Choroid plexus epithelial cell (primary cell): ENCODE data around the gene ULK4.

Experiments
- DNase-seq: peaks from one replicate; pipeline ENCODE4 v3.0.0-alpha.2; 2010; ENCODE audit warnings: low read depth
- H3K4me3 ChIP-seq: 2 replicates; pipeline ENCODE4 v1.5.1; 2011; ENCODE audit warnings: low read depth, mild to moderate bottlenecking, control low read depth, low read length, moderate library complexity
- TF ChIP-seq, protein P1 (sequence below): conservative IDR thresholded peaks from 2 replicates; pipeline ENCODE4 v1.5.1; 2011; ENCODE audit warnings: low read depth, mild to moderate bottlenecking, control low read depth, inconsistent platforms, low read length, moderate library complexity

Gene ULK4

DNA sequence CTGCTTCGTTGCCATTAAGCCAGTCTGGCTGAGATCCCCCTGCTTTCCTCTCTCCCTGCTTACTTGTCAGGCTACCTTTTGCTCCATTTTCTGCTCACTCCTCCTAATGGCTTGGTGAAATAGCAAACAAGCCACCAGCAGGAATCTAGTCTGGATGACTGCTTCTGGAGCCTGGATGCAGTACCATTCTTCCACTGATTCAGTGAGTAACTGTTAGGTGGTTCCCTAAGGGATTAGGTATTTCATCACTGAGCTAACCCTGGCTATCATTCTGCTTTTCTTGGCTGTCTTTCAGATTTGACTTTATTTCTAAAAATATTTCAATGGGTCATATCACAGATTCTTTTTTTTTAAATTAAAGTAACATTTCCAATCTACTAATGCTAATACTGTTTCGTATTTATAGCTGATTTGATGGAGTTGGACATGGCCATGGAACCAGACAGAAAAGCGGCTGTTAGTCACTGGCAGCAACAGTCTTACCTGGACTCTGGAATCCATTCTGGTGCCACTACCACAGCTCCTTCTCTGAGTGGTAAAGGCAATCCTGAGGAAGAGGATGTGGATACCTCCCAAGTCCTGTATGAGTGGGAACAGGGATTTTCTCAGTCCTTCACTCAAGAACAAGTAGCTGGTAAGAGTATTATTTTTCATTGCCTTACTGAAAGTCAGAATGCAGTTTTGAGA lies 737.6 kb downstream of the ULK4 start:
- no peak overlapping the region for H3K4me3 ChIP-seq
- TF ChIP-seq, protein P1, sequence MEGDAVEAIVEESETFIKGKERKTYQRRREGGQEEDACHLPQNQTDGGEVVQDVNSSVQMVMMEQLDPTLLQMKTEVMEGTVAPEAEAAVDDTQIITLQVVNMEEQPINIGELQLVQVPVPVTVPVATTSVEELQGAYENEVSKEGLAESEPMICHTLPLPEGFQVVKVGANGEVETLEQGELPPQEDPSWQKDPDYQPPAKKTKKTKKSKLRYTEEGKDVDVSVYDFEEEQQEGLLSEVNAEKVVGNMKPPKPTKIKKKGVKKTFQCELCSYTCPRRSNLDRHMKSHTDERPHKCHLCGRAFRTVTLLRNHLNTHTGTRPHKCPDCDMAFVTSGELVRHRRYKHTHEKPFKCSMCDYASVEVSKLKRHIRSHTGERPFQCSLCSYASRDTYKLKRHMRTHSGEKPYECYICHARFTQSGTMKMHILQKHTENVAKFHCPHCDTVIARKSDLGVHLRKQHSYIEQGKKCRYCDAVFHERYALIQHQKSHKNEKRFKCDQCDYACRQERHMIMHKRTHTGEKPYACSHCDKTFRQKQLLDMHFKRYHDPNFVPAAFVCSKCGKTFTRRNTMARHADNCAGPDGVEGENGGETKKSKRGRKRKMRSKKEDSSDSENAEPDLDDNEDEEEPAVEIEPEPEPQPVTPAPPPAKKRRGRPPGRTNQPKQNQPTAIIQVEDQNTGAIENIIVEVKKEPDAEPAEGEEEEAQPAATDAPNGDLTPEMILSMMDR: peak; percentile 29
- DNase-seq: peak; percentile 93

DNA sequence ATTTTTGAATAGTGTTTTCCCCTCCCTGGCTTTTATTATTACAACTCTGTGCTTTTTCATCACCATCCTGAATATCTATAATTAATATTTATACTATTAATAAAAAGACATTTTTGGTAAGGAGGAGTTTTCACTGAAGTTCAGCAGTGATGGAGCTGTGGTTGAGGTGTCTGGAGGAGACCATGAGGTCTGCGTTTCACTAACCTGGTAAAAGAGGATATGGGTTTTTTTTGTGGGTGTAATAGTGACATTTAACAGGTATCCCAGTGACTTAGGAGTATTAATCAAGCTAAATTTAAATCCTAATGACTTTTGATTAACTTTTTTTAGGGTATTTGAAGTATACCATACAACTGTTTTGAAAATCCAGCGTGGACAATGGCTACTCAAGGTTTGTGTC lies 738.2 kb downstream of the ULK4 start:
- no peak for DNase-seq
- no peak overlapping the region for H3K4me3 ChIP-seq
- TF ChIP-seq, protein P1: no peak

DNA sequence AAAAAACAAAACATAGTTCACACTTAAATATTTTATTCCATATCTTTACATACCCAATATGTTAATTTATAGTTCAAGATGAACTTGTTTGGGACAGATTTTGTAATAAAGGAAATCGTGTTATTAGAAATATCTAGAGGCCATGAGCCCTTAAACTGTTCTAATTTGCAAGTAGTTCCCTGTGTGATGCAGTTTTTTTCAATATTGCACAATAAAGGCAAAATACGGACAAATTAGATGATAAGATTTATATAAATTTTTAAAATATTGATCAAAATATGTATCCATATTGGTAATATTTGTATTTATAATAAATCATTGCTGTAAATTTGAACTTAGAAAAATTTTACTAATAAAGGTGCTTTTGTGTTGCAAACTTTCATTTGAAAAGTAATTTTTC lies 738.8 kb downstream of the ULK4 start:
- TF ChIP-seq, protein P1: no peak
- DNase-seq: no peak
- H3K4me3 ChIP-seq: no peak overlapping the region

DNA sequence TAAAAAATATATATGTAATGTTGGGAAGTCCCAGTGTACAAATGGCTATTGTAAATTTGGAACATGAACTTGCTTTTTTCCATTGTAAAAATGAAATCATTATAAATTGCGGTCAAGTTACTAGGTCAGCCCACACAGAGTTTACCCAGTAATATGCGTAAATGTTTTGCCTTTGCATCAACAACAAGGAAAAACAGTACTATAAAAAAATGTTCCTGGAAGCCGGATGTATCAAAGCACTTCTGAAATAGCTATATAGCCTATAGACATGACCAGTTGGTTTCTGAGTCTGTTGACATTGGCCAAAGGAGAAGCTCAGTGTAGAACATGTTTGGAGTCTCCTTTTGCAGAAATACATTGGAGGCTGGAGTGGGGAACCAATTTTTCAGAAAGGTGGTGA lies 739.4 kb downstream of the ULK4 start:
- H3K4me3 ChIP-seq: no peak overlapping the region
- DNase-seq: peak; percentile 42
- TF ChIP-seq, protein P1: no peak

DNA sequence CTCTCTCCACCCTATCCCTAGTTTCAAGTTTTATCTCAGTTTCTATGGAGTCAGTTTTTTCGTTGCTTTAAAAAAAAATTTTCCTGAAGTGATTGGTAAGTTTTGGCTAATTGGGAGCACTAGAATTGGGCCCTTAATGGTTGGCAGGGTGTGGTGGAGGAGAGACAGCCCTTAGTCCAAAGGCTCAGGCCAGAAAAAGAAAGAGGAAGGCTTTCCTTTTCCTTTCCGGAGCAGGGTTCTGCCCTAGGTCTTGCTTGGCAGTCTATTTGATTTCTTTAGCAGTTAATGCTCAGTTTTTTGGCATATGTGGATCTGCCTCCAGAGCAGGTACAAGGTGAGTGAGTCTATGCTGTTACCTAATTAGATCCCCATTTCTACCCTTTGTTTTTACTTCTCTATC lies 739.9 kb downstream of the ULK4 start:
- TF ChIP-seq, protein P1: no peak
- no peak overlapping the region for H3K4me3 ChIP-seq
- DNase-seq: no peak

DNA sequence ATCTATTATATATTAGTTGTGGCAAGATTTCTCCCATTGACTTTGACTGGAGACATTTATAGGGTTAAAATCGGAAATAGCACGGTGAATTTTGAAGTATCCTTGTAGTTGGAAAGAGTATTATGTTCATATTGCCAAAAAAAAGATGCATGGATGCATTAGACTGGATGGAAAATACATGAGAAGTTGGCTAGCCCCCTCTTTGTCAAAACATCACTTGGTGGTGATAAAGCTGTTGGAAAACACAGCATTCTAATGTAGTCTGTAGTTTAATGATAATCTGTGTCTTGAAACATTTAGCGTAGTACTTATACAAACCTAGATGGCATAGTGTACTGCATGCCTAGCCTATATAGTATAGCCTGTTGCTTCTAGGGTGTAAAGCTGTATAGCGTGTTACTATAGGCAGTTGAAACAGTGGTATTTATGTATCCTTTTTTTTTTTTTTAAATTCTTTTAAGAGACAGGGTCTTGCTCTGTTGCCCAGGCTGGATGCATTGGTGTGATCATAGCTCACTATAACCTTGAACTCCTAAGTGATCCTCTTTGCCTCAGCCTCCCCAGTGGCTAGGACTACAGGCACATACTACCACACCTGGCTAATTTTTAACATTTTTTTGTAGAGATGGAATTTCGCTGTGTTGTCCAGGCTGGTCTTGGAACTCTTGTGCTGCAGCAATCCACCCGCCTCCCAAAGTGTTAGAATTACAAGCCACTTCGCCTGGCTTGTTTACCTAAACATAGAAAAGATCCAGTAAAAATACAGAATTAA lies 740.8 kb downstream of the ULK4 start:
- TF ChIP-seq, protein P1: no peak
- DNase-seq: no peak
- no peak overlapping the region for H3K4me3 ChIP-seq
